KMS-11 (cell line): ENCODE data around the gene UQCRC1.

ENCODE experiments used
- H2AFZ ChIP-seq: fragments of 200-600 bp; sonication (generic); 2 replicates; pipeline ENCODE4 v1.6.1; 2016; ENCODE audit warnings: antibody characterized with exemption, mixed run types, low read depth
- H3K27ac ChIP-seq: fragments of 200-600 bp; sonication (generic); 2 replicates; pipeline ENCODE4 v1.6.1; 2016; ENCODE audit warnings: mild to moderate bottlenecking, mixed run types
- H3K27me3 ChIP-seq: fragments of 200-600 bp; sonication (generic); 2 replicates; pipeline ENCODE4 v1.6.1; 2017; ENCODE audit warnings: mild to moderate bottlenecking, low read depth, mixed run types, moderate library complexity; ENCODE audit not compliant: insufficient read depth
- H3K36me3 ChIP-seq: fragments of 200-600 bp; sonication (generic); 2 replicates; pipeline ENCODE4 v1.6.1; 2017; ENCODE audit warnings: mild to moderate bottlenecking, mixed run types; ENCODE audit not compliant: insufficient read depth
- H3K4me1 ChIP-seq: fragments of 200-600 bp; sonication (generic); 2 replicates; pipeline ENCODE4 v1.6.1; 2016; ENCODE audit warnings: mild to moderate bottlenecking, low read depth, mixed run types; ENCODE audit not compliant: poor library complexity, severe bottlenecking
- H3K4me2 ChIP-seq: fragments of 200-600 bp; sonication (generic); 2 replicates; pipeline ENCODE4 v1.7.0; 2016; ENCODE audit warnings: mild to moderate bottlenecking, mixed run types
- H3K4me3 ChIP-seq: fragments of 200-600 bp; sonication (generic); IDR thresholded peaks from 2 replicates; pipeline ENCODE4 v1.6.1; 2017; ENCODE audit warnings: low read depth, low read length, mixed read lengths; ENCODE audit not compliant: insufficient read depth
- H3K79me2 ChIP-seq: fragments of 200-600 bp; sonication (generic); 2 replicates; pipeline ENCODE4 v1.6.1; 2016; ENCODE audit warnings: low read depth, mixed run types; ENCODE audit not compliant: insufficient read depth
- H3K9ac ChIP-seq: fragments of 200-600 bp; sonication (generic); 2 replicates; pipeline ENCODE4 v1.6.1; 2016; ENCODE audit warnings: mild to moderate bottlenecking, mixed run types
- H4K20me1 ChIP-seq: fragments of 200-600 bp; sonication (generic); 2 replicates; pipeline ENCODE4 v1.6.1; 2016; ENCODE audit warnings: mild to moderate bottlenecking, mixed run types; ENCODE audit not compliant: insufficient read depth
- TF ChIP-seq, protein P1 (sequence below): fragments of 200-600 bp; sonication (generic); conservative IDR thresholded peaks from 2 replicates; pipeline ENCODE4 v1.6.1; 2017; ENCODE audit warnings: low read depth, mild to moderate bottlenecking, antibody characterized with exemption, low read length, moderate library complexity, mixed read lengths

Gene UQCRC1

GRCh38 chr3:48565591-48566400 lies 43.6 kb downstream of the UQCRC1 start:
- Histone ChIP-seq H3K4me1 (no peaks in the 10 kb centered on the region), H3K9ac (no peak overlapping the region), H3K27ac (no peak overlapping the region), H3K79me2 (no peaks in the 10 kb centered on the region), H3K27me3 (no peaks in the 10 kb centered on the region), H3K4me2 (no peak overlapping the region), H2AFZ (no peak overlapping the region), H3K36me3 (no peaks in the 10 kb centered on the region), H3K4me3 (no peak overlapping the region), H4K20me1 (no peaks in the 10 kb centered on the region)
- TF ChIP-seq, protein P1, sequence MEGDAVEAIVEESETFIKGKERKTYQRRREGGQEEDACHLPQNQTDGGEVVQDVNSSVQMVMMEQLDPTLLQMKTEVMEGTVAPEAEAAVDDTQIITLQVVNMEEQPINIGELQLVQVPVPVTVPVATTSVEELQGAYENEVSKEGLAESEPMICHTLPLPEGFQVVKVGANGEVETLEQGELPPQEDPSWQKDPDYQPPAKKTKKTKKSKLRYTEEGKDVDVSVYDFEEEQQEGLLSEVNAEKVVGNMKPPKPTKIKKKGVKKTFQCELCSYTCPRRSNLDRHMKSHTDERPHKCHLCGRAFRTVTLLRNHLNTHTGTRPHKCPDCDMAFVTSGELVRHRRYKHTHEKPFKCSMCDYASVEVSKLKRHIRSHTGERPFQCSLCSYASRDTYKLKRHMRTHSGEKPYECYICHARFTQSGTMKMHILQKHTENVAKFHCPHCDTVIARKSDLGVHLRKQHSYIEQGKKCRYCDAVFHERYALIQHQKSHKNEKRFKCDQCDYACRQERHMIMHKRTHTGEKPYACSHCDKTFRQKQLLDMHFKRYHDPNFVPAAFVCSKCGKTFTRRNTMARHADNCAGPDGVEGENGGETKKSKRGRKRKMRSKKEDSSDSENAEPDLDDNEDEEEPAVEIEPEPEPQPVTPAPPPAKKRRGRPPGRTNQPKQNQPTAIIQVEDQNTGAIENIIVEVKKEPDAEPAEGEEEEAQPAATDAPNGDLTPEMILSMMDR = no peak

- H3K27ac ChIP-seq = no peak overlapping the region
- no peaks in the 10 kb centered on the region for H3K79me2 ChIP-seq
- no peak overlapping the region for H2AFZ ChIP-seq
- H3K4me1 ChIP-seq = no peaks in the 10 kb centered on the region
- no peaks in the 10 kb centered on the region for H4K20me1 ChIP-seq
- TF ChIP-seq, protein P1 = no peak
- no peak overlapping the region for H3K4me3 ChIP-seq
- no peaks in the 10 kb centered on the region for H3K36me3 ChIP-seq
- no peak overlapping the region for H3K9ac ChIP-seq
- H3K27me3 ChIP-seq = no peaks in the 10 kb centered on the region
- no peak overlapping the region for H3K4me2 ChIP-seq
These were observed 44.3 kb downstream of the UQCRC1 start for GRCh38 chr3:48565186-48565585.

GRCh38 chr3:48564667-48565066 lies 44.8 kb downstream of the UQCRC1 start:
- Histone ChIP-seq H3K27me3 (no peaks in the 10 kb centered on the region), H3K4me2 (no peak overlapping the region), H3K4me3 (no peak overlapping the region), H2AFZ (no peak overlapping the region), H3K27ac (no peak overlapping the region), H3K79me2 (no peaks in the 10 kb centered on the region), H3K9ac (no peak overlapping the region), H3K4me1 (no peaks in the 10 kb centered on the region), H4K20me1 (no peaks in the 10 kb centered on the region), H3K36me3 (no peaks in the 10 kb centered on the region)
- TF ChIP-seq, protein P1 = no peak

- no peak overlapping the region for H3K9ac ChIP-seq
- no peak overlapping the region for H2AFZ ChIP-seq
- no peak overlapping the region for H3K27ac ChIP-seq
- no peaks in the 10 kb centered on the region for H4K20me1 ChIP-seq
- no peak overlapping the region for H3K4me3 ChIP-seq
- no peaks in the 10 kb centered on the region for H3K79me2 ChIP-seq
- no peaks in the 10 kb centered on the region for H3K36me3 ChIP-seq
- H3K4me2 ChIP-seq = no peak overlapping the region
- H3K4me1 ChIP-seq = no peaks in the 10 kb centered on the region
- TF ChIP-seq, protein P1 = no peak
- no peaks in the 10 kb centered on the region for H3K27me3 ChIP-seq
These were observed 45.4 kb downstream of the UQCRC1 start for GRCh38 chr3:48564022-48564421.
